ENCODE measurements around the gene RAB11FIP4.

GRCh38 chr17:31566992-31567373, 175.5 kb downstream of the RAB11FIP4 start:
- TF ChIP-seq POLR3A (IDR thresholded peaks at IDR 0.05; ENCODE audit: borderline replicate concordance, extremely low read depth, insufficient read depth, insufficient read length) (no peak), BRD9 (IDR thresholded peaks at IDR 0.05; ENCODE audit: low read depth, partially characterized antibody) (no peak), HDAC1 (IDR thresholded peaks at IDR 0.05) (no peak), SETDB1 (IDR thresholded peaks at IDR 0.05; ENCODE audit: low read length) (no peak), CREM (IDR thresholded peaks at IDR 0.05; ENCODE audit: low read depth) (no peak), EZH2 (IDR thresholded peaks at IDR 0.05; ENCODE audit: borderline replicate concordance, low read depth, low read length) (no peak), KLF16 (IDR thresholded peaks at IDR 0.05) (no peak), CTCF (IDR thresholded peaks at IDR 0.05 in 2 of 3, conservative IDR thresholded peaks at IDR 0.05 in 1 of 3; ENCODE audit: insufficient read depth in 2 of 3, low read depth in 1 of 3, low read length in 3 of 3) (no peak), FOXP1 (CRISPR knock-in tag; IDR thresholded peaks at IDR 0.05) (no peak), RNF219 (CRISPR knock-in tag; IDR thresholded peaks at IDR 0.05) (no peak)

All from K562 (cell line).